BLaER1 treated with 17β-estradiol and CSF1 and Interleukin-3, amounts not matched to agents 10 nM and 100 nM (cell line): ENCODE results near the gene PDGFA.

ENCODE experiments used
- H3K27ac ChIP-seq, 11 experiments: shearing (Covaris generic); formaldehyde crosslinking; 2 replicates each; pipeline ENCODE4 v1.8.1; 2022
- H3K27me3 ChIP-seq, 11 experiments: shearing (Covaris generic); formaldehyde crosslinking; 2 replicates each; pipeline ENCODE4 v1.8.1; 2022
- H3K36me3 ChIP-seq, 11 experiments: shearing (Covaris generic); formaldehyde crosslinking; 2 replicates each; pipeline ENCODE4 v1.8.1; 2022
- H3K4me1 ChIP-seq, 10 experiments: shearing (Covaris generic); formaldehyde crosslinking; 2 replicates each; pipeline ENCODE4 v1.8.1; 2022
- H3K4me2 ChIP-seq, 11 experiments: shearing (Covaris generic); formaldehyde crosslinking; 2 replicates each; pipeline ENCODE4 v1.8.1; 2022
- H3K4me3 ChIP-seq, 10 experiments: shearing (Covaris generic); formaldehyde crosslinking; 2 replicates each; pipeline ENCODE4 v1.8.1; 2022
- H3K9ac ChIP-seq, 11 experiments: shearing (Covaris generic); formaldehyde crosslinking; 2 replicates each; pipeline ENCODE4 v1.8.1; 2022
- H3K9me3 ChIP-seq, 11 experiments: shearing (Covaris generic); formaldehyde crosslinking; replicated peaks in 1 of 11; 2 replicates each; pipeline ENCODE4 v1.8.1; 2022
- H4K20me1 ChIP-seq, 11 experiments: shearing (Covaris generic); formaldehyde crosslinking; 2 replicates each; pipeline ENCODE4 v1.8.1; 2022
- Cebpa-rat ChIP-seq, 11 experiments: shearing (Covaris generic); IDR thresholded peaks; 2 replicates each; pipeline ENCODE4 v1.8.1; 2022

The PDGFA gene

DNA sequence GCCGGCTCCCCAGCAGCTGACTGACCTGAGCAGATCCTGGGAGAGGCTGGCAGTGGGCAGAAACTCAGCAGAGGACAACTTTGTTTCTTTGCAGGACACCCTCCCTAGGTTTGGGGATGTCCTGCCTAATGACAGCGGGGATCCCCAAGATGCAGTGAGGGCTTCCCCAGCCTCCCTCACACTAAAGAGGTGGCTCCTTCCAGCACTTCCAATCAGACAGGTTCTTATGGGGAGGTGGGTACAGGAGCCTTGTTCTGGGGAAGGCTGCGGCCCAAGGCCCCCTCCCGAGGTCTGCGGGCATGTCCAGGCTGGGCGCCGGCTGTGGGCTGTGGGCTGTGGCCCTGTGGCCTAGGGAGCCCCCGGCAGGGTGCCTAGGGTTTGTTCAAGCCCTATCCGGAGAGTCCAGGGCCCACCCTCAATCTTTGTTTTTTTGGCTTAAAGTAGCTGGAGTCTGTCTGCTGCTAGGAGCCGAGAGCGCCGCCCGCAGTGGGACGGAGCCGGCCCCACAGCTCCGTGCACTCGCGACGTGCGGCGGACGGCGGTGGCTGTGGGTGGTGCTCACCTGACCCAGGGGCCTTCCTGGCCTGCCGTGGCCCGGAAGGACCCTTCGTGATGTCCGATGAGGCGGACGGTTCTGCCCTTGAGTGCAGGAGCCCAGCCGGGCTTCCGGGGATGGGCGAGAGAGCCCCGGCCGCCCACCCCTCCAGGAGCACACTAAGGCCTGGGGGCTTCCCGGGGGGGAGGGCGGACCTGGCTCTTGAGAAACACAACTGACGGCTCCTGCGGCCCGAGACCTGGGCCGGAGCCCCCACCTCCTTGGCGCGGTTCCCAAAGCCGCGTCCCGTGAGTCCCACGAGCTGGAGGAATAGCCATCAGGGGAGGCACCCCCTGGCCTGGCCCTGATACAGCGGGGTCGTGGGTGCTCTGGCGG, 57.2 kb downstream of the PDGFA start:
- no peaks in the 10 kb centered on the region for H3K36me3 ChIP-seq
- H3K9me3 ChIP-seq, result peaks cover 0 to 6% (median 0%) of the 10 kb centered on the region in 11 experiments; a peak in 6 of 22 replicates
- no peak for TF ChIP-seq Cebpa-rat (IDR thresholded peaks at IDR 0.05)
- peaks cover 0 to 6% (median 0%) of the 10 kb centered on the region in 11 experiments; a peak in 1 of 22 replicates for H4K20me1 ChIP-seq
- no peak overlapping the region for H3K4me3 ChIP-seq
- H3K4me2 ChIP-seq, result no peak overlapping the region
- no peaks in the 10 kb centered on the region for H3K27me3 ChIP-seq
- peaks cover 10 to 20% (median 16%) of the 10 kb centered on the region in 10 experiments; a peak in 18 of 20 replicates for H3K4me1 ChIP-seq
- H3K27ac ChIP-seq, result no peak overlapping the region
- no peak overlapping the region for H3K9ac ChIP-seq

DNA sequence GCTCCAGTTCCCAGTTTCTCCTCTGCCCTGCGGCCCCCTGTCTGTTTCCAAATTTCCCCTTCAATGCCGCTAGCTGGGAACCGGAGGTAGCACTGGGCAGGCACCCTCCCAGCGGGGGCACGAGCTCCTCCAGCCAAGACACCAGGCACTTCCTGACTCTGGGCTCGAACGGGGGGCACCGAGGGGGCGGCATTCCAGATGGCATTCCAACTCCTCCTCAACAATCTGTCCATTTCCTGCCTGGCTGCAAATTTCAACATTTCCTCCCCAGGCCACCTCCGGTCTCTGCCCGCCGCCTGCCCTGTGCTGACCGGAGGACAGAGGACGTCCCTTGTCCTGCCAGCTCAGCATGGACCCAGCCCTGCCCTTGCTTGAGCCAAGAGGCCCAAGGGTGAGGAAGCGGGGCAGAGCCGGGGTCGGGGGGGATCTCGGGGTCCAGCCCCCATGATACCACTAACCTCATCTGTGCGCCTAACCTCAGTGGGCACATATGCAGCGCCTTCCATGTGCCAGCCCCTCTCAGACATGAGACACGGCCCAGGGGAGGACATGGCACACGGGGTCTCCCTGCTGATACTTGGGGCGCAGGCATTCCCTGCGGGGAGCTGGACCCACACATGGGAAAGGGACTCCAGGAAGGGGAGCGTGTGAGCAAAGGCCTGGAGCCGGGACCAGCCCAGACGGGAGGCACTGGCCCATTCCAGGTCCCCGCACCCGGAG, 58.0 kb downstream of the PDGFA start:
- Histone ChIP-seq H3K4me2 (peak overlapping the region in 2 of 11 experiments; percentile 14 to 18; a peak in 2 of 22 replicates), H3K4me1 (peaks cover 10 to 20% (median 16%) of the 10 kb centered on the region in 10 experiments; a peak in 18 of 20 replicates), H3K27me3 (no peaks in the 10 kb centered on the region), H3K9me3 (no peaks in the 10 kb centered on the region), H3K36me3 (no peaks in the 10 kb centered on the region), H3K27ac (no peak overlapping the region), H4K20me1 (peaks cover 0 to 6% (median 0%) of the 10 kb centered on the region in 11 experiments; a peak in 1 of 22 replicates), H3K4me3 (no peak overlapping the region), H3K9ac (no peak overlapping the region)
- no peak for TF ChIP-seq Cebpa-rat (IDR thresholded peaks at IDR 0.05)

DNA sequence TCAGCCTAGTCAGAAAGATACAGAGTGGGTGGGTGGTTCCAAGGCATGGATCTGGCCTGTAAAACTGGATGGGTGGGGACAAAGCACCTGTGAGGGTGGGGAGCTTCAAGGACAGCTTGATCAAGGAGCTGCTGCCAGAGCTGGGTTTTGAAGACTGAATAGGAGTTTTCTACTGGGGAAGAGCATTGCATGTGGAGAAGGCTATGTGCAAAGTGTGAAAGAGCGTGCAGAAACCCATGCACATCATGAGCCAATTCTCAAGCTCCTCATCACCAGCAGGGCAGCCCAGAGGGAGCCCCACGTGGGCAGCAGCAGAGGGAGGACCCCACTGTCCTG, 58.6 kb downstream of the PDGFA start:
- H3K4me3 ChIP-seq, result no peak overlapping the region
- H3K36me3 ChIP-seq, result no peaks in the 10 kb centered on the region
- no peak for TF ChIP-seq Cebpa-rat (IDR thresholded peaks at IDR 0.05)
- H4K20me1 ChIP-seq, result peaks cover 0 to 6% (median 0%) of the 10 kb centered on the region in 11 experiments; a peak in 1 of 22 replicates
- no peaks in the 10 kb centered on the region for H3K9me3 ChIP-seq
- peaks cover 10 to 20% (median 16%) of the 10 kb centered on the region in 10 experiments; a peak in 18 of 20 replicates for H3K4me1 ChIP-seq
- no peak overlapping the region for H3K9ac ChIP-seq
- no peaks in the 10 kb centered on the region for H3K27me3 ChIP-seq
- H3K27ac ChIP-seq, result no peak overlapping the region
- H3K4me2 ChIP-seq, result peak overlapping the region in 2 of 11 experiments; percentile 14 to 18; a peak in 2 of 22 replicates

DNA sequence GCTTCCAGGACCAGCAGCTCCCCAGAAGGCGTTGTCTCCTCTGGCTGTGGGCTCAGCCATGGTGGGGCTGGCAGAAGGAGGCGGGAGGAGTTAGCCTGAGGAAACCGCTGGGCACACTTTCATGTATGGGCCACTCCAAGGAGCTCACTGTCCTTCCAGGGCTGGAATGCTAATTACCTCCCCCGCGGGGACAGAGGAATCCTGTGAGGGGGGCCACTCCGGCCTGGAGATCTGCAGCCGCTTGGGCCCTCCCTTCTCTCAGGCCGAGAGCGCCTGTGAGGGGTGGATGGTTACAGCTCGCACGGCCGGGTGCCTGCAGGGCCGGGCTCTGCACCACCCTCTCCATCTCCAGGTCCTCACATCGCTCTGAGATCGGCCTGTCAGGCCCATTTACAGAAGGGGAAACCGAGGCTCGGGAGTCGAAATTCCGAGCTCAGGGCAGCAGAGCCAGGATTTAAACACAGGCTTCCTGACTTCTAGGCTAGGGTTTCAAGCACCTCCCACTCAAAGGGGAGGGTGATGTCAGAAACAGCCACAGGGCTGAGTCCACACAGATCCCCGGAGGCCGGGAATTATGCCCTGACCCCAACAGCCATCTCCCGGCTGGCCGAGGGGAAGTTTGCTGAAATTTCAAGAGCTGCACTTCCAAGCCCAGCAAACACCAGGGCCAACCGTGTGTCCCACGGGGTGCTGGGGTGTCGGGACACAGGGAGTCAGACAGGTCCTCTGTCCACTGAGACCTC, 59.1 kb downstream of the PDGFA start:
- H3K4me3 ChIP-seq, result no peak overlapping the region
- H3K27me3 ChIP-seq, result no peaks in the 10 kb centered on the region
- no peaks in the 10 kb centered on the region for H3K36me3 ChIP-seq
- no peak overlapping the region for H3K9ac ChIP-seq
- TF ChIP-seq Cebpa-rat (IDR thresholded peaks at IDR 0.05), result no peak
- no peak overlapping the region for H3K27ac ChIP-seq
- no peak overlapping the region for H3K4me2 ChIP-seq
- H3K9me3 ChIP-seq, result no peaks in the 10 kb centered on the region
- H4K20me1 ChIP-seq, result peaks cover 0 to 6% (median 0%) of the 10 kb centered on the region in 11 experiments; a peak in 1 of 22 replicates
- H3K4me1 ChIP-seq, result peaks cover 11 to 21% (median 15%) of the 10 kb centered on the region in 10 experiments

DNA sequence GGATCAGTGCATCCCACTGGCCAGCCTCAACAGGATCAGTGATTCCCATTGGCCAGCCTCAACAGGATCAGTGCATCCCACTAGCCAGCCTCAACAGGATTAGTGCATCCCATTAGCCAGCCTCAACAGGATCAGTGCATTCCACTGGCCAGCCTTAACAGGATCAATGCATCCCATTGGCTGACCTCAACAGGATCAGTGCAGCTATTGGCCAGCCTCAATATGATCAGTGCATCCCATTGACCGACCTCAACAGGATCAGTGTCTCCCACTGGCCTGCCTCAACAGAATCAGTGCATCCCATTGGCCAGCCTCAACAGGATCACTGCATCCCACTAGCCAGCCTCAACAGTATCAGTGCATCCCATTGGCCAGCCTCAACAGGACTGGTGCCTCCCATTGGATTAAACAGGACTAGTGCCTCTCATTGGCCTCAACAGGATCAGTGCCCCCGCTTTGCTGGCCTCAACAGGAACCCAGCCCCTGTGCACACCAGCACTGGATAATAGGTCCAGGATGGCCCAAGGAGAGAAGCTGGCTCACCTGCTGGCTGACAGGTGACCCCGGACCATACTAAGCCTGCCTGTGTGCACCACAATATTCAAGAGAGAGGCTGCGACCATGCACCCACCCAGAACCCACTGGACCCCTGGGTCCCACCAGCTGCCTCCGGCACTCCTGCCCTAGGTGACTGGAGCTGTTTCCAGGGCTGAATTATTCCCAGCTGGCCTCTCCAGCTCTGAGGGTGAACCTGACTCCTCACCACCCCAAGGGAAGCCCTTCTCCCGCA, 59.9 kb downstream of the PDGFA start:
- Histone ChIP-seq H3K36me3 (no peaks in the 10 kb centered on the region), H4K20me1 (peaks cover 0 to 9% (median 0%) of the 10 kb centered on the region in 11 experiments; a peak in 1 of 22 replicates), H3K27me3 (no peaks in the 10 kb centered on the region), H3K4me1 (peaks cover 12 to 21% (median 15%) of the 10 kb centered on the region in 10 experiments), H3K27ac (no peak overlapping the region), H3K9ac (no peak overlapping the region), H3K9me3 (no peaks in the 10 kb centered on the region), H3K4me3 (no peak overlapping the region), H3K4me2 (no peak overlapping the region)
- TF ChIP-seq Cebpa-rat (IDR thresholded peaks at IDR 0.05), result no peak

DNA sequence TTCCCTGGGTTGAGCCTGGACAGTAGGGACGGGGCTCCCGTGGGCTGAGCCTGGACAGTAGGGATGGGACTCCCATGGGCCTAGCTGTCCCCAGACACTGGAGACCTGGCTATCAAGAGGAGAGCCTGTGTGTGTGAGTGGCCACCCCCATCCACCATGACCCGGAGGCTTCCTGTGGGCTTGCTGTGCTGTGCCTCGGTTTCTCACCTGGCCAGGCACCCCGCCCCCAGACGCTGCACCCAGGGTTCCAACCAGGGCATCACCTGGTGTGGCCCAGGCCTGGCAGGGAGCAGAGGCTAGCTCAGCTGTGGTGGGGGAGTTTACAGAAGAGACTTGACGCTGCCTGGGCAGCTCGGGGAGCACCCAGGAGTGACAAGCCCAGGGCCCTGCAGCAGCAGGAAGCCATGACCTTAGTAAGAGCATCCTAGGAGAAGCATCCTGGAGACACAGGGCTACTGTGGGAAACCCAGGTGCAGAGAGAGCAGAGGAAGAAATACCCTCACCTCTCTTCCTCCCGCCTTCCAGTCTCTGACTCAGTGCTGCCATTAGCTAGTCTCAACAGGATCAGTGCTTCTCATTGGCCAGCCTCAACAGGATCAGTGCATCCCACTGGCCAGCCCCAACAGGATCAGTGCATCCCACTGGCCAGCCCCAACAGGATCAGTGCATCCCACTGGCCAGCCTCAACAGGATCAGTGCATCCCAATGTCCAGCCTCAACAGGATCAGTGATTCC, 61.0 kb downstream of the PDGFA start:
- Histone ChIP-seq H3K9me3 (no peaks in the 10 kb centered on the region), H3K9ac (no peak overlapping the region), H4K20me1 (peaks cover 0 to 8% (median 0%) of the 10 kb centered on the region in 11 experiments; a peak in 1 of 22 replicates), H3K4me3 (no peak overlapping the region), H3K4me1 (peaks cover 9 to 25% (median 20%) of the 10 kb centered on the region in 10 experiments; a peak in 19 of 20 replicates), H3K4me2 (no peak overlapping the region), H3K27ac (no peak overlapping the region), H3K27me3 (peaks cover 0 to under 1% (median 0%) of the 10 kb centered on the region in 11 experiments; a peak in 1 of 22 replicates), H3K36me3 (no peaks in the 10 kb centered on the region)
- no peak for TF ChIP-seq Cebpa-rat (IDR thresholded peaks at IDR 0.05)

DNA sequence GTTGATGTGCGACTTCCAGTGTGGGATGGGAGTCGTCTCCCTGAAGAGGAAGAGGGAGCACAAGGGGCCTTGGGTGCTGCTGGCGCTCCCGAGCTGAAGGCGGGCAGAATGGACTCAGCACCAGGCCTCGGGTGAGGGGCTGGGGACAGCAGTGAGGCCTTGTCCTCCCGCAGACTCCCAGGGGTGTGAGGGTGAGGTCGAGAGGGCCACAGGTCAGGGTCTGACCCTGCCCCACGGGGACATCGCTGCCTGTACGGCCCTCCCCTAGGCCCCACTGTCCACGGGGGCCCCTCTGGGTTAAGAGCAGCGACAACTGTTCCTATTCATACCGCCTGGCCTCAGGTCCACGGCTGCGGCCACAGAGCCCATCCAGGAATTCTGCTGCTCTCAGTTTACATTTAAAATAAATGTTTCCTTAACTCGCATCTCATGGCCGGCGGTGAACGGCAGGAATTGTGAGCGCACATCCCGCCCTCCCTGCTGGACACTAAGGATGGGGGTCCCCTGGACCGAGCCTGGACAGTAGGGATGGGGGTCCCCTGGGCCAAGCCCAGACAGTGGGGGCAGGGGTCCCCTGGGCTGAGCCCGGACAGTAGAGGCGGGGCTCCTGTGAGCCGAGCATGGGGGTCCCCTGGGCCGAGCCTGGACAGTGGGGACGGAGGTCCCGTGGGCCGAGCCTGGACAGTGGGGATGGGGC, 61.7 kb downstream of the PDGFA start:
- H3K4me2 ChIP-seq, result no peak overlapping the region
- H3K4me3 ChIP-seq, result no peak overlapping the region
- no peak overlapping the region for H3K9ac ChIP-seq

More for the DNA sequence above, 61.7 kb downstream of the PDGFA start:
- Histone ChIP-seq H3K27me3 (peaks cover 0 to 8% (median 0%) of the 10 kb centered on the region in 11 experiments; a peak in 4 of 22 replicates), H3K27ac (no peak overlapping the region), H3K4me1 (peaks cover 12 to 32% (median 27%) of the 10 kb centered on the region in 10 experiments), H3K9me3 (no peaks in the 10 kb centered on the region), H3K36me3 (no peaks in the 10 kb centered on the region), H4K20me1 (peaks cover 0 to 8% (median 0%) of the 10 kb centered on the region in 11 experiments; a peak in 1 of 22 replicates)
- TF ChIP-seq Cebpa-rat (IDR thresholded peaks at IDR 0.05), result no peak
